ENCODE results near the gene DNAAF8.

DNAAF8 gene

DNA sequence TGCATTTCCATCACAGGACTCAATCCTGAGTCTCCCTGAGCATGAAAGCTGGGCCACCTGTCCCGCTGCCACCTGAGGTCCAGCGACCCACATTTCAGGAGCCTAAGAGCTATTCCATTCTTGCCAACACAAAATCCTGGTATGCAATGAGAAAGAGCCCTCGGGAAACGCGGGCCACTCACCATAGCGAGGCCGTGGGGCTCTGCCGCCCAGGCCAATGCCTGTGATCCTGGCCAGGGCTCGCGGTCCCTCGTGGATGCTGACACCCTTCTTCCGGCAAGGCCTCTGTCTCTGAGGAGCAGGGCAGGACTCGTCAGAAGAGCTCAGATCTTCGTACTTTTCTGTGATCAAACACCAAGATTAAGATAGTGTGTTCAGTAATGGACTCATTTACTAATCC, 29.4 kb upstream of the DNAAF8 start:
- no peak for FAIRE-seq
- TF ChIP-seq POLR2AphosphoS5 (IDR thresholded peaks at IDR 0.05; ENCODE audit: low read depth, low read length) (no peak), TAF1 (IDR thresholded peaks at IDR 0.05; ENCODE audit: borderline replicate concordance, low read depth, low read length) (no peak), POLR2A (IDR thresholded peaks at IDR 0.05; ENCODE audit: low read depth, low read length) (no peak)
- no peak for DNase-seq (ENCODE audit: insufficient read length)

DNA sequence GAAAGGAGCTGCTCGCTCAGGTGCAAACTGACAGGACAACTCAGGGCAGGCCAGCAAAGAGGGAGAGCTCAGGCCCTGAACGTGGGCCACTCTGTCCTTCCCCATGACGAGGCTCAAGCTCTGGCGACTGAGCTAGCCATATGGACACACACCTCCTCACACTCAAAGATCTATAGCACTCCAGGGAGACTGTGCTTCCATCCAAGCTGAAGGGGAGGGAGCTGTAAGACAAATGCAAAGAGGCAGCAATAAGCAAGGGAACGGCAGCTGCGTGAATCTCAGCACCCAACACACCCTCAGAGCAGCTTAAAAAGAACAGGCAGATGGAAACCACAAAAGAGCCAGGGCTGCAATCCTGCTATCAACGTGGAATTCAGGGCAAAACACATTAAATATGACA, 27.5 kb upstream of the DNAAF8 start:
- DNase-seq (ENCODE audit: insufficient read length) (no peak), FAIRE-seq (no peak)
- TF ChIP-seq POLR2A (IDR thresholded peaks at IDR 0.05; ENCODE audit: low read depth, low read length) (no peak), POLR2AphosphoS5 (IDR thresholded peaks at IDR 0.05; ENCODE audit: low read depth, low read length) (no peak), TAF1 (IDR thresholded peaks at IDR 0.05; ENCODE audit: borderline replicate concordance, low read depth, low read length) (no peak)

DNA sequence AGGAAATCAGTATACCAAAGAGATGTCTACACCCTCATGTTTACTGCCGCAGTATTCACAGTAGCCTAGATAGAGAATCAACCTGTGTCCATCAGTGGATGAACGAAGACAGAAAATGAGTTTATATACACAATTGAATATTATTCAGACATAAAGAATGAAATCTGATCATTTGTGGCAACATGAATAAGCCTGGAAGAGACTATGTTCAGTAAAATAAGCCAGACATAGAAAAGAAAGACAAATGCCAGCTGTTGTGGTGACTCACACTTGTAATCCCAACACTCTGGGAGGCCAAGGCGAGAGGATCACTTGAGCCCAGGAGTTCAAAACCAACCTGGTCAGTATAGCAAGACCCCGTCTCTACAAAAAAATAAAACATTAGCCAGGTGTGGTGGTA, 24.9 kb upstream of the DNAAF8 start:
- no peak for DNase-seq (ENCODE audit: insufficient read length)
- FAIRE-seq, result no peak
- TF ChIP-seq POLR2AphosphoS5 (IDR thresholded peaks at IDR 0.05; ENCODE audit: low read depth, low read length) (no peak), TAF1 (IDR thresholded peaks at IDR 0.05; ENCODE audit: borderline replicate concordance, low read depth, low read length) (no peak), POLR2A (IDR thresholded peaks at IDR 0.05; ENCODE audit: low read depth, low read length) (no peak)

DNA sequence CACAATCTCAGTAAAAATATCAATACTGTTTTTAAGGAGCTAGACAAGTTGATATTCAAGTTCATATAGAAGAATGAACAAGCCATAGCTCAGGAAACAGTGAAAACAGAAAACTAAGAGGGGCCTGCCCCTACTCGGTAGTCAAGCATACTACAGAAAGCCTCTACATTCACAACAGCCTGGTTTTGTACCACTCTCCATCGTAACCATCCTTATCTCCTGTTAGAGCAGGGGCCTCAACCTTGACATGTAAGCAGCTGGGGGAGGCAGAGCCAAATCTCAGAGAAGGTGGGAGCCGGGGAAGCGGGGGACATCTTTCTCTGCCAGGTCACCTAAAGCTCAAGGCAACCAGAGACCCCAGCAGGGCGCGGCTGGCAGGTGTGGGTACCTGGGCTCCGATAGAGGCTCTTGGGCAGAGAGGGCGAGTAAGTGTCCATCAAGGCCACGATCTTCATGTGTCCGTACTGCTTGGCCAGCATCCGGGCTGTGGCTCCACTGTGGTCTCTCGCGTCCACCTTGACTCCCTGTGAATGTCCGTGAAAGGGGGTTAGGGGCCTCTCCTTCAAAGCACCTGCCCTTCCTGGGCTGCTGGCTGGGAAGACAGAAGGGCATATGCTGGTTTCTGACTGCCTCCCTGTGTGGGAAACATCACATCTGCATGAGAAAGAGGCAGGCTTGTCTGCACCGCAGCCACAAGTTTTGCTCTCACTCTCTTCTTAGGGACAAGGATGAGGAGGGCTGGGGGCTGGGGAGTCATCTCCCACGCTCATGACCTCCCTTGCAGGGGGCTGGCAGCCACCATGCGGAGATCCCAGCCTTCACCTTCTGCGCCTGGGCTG, 20.5 kb upstream of the DNAAF8 start:
- DNase-seq (ENCODE audit: insufficient read length), result no peak
- no peak for FAIRE-seq
- TF ChIP-seq TAF1 (IDR thresholded peaks at IDR 0.05; ENCODE audit: borderline replicate concordance, low read depth, low read length) (no peak), POLR2A (IDR thresholded peaks at IDR 0.05; ENCODE audit: low read depth, low read length) (no peak), POLR2AphosphoS5 (IDR thresholded peaks at IDR 0.05; ENCODE audit: low read depth, low read length) (no peak)

DNA sequence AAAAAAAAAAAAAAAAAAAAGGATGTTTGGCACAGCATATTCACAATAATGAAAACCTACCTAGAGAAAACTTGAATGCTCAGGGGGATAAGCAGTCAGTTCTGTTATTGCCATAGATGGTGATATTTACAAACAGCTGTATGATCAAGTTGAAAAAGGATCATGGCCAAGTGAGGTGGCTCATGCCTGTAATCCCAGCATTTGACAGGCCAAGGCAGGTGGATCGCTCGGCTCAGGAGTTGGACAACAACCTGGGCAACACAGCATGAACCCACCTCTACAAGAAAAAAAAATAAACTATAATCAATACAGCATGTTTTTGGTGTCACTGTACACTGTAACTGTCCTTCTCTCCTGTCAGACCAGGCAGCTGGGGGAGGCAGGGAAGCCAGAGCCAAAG, 19.3 kb upstream of the DNAAF8 start:
- no peak for TF ChIP-seq TAF1 (IDR thresholded peaks at IDR 0.05; ENCODE audit: borderline replicate concordance, low read depth, low read length)
- DNase-seq (ENCODE audit: insufficient read length) (no peak), FAIRE-seq (no peak)

DNA sequence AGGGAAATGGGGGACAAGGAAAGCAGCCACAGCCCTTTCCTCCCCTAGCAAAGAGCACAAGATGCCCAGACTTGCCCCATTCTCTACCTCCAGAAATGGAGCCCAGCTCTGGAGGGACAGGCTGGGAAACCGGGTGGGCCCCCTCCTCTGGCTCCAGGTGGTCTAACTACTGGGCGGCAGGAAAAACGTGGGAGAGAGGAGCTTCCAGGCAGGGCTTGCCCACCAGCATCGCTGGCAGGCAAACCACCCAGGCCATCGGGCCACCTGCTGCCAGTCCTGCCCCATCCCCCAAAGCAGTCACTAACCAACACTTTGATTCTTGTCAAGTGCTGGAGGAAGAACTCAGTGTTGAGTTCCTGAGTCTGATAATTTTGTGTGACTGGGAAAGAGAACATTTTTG, 15.9 kb upstream of the DNAAF8 start:
- FAIRE-seq, result no peak
- TF ChIP-seq TAF1 (IDR thresholded peaks at IDR 0.05; ENCODE audit: borderline replicate concordance, low read depth, low read length), result no peak
- no peak for TF ChIP-seq POLR2A (IDR thresholded peaks at IDR 0.05; ENCODE audit: low read depth, low read length)
- no peak for TF ChIP-seq POLR2AphosphoS5 (IDR thresholded peaks at IDR 0.05; ENCODE audit: low read depth, low read length)

DNA sequence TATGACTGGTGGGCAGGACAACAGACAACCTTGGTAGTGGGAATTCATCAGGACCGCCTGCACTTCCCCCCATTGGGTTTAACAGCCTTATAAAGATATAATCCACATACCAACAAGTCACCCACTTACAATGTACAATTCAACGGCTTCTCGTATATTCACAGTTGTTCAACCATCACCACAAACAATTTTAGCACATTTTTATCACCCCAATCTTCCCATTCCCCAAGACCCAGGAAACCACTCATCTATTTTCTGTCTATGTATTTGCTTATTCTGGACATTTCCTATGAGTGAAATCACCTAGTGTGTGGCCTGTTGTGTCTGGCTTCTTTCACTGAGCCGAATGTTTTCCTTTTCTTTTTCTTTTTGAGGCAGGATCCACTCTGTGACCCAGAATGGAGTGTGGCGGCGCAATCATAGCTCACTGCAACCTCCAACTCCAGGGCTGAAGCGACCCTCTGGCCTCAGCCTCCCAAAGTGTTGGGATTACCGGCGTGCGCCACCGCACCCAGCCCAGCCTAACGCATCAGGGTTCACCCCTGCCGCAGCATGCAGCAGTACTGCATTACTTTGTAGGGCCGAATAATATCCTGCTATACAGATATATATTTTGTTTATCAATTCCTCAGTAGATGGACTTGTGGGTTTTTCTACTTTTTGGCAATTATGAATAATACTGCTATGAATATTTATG, 11.1 kb upstream of the DNAAF8 start:
- TF ChIP-seq POLR2A (IDR thresholded peaks at IDR 0.05; ENCODE audit: low read depth, low read length) (no peak), TAF1 (IDR thresholded peaks at IDR 0.05; ENCODE audit: borderline replicate concordance, low read depth, low read length) (no peak), POLR2AphosphoS5 (IDR thresholded peaks at IDR 0.05; ENCODE audit: low read depth, low read length) (no peak)
- no peak for DNase-seq (ENCODE audit: insufficient read length)
- FAIRE-seq, result peak; percentile 5

More for the DNA sequence above, 15.9 kb upstream of the DNAAF8 start:
- DNase-seq (ENCODE audit: insufficient read length), result no peak

DNA sequence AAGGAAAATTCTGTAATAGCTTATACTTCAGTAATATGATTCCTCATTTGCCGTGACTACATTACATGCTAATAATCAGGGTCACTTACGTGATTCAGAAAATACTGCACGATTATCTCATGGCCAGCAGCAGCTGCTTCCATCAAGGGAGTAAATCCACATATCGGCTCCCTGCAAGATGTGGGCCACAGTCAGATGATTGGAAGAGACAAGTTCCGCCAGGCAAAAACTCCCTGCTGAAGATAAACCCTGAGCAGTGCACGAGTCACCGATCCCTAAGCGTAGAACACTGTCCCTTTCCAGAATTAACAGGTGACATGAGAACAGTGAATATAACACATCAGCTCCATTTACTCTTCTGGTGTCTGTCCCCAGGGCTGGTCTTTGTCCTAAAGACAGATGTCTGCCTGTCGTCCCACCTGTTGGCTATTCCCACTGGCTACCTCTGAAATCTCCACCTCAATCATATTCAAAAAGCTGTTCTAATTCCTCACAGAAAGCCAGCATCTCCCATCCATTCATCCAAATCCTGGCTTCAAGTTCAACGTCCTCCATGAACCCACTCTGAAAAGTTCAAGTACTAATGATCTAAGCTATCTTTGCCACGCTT, 9.6 kb upstream of the DNAAF8 start:
- DNase-seq (ENCODE audit: insufficient read length) (no peak), FAIRE-seq (no peak)
- TF ChIP-seq TAF1 (IDR thresholded peaks at IDR 0.05; ENCODE audit: borderline replicate concordance, low read depth, low read length) (no peak), POLR2AphosphoS5 (IDR thresholded peaks at IDR 0.05; ENCODE audit: low read depth, low read length) (no peak), POLR2A (IDR thresholded peaks at IDR 0.05; ENCODE audit: low read depth, low read length) (no peak)

DNA sequence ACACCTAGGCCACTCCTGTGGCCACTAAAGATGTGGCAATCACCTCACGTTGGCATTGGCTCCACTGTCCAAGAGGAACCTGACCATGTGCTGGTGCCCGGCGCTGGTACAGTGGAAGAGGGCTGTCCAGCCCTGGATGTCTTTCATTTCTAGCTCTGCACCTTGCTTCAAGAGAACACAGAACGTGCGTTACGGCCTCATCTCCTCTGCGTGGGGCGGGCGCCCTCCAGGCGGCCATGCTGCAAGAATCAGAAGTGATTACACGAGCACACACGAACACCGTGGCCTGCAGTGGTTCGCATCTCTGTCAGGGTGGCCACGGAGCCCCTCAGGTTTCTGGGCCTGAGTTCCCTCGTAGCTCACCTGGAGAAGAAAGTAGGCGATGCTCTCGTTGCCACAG, 7.7 kb upstream of the DNAAF8 start:
- no peak for FAIRE-seq
- no peak for DNase-seq (ENCODE audit: insufficient read length)
- TF ChIP-seq TAF1 (IDR thresholded peaks at IDR 0.05; ENCODE audit: borderline replicate concordance, low read depth, low read length), result no peak
- no peak for TF ChIP-seq POLR2A (IDR thresholded peaks at IDR 0.05; ENCODE audit: low read depth, low read length)
- no peak for TF ChIP-seq POLR2AphosphoS5 (IDR thresholded peaks at IDR 0.05; ENCODE audit: low read depth, low read length)

DNA sequence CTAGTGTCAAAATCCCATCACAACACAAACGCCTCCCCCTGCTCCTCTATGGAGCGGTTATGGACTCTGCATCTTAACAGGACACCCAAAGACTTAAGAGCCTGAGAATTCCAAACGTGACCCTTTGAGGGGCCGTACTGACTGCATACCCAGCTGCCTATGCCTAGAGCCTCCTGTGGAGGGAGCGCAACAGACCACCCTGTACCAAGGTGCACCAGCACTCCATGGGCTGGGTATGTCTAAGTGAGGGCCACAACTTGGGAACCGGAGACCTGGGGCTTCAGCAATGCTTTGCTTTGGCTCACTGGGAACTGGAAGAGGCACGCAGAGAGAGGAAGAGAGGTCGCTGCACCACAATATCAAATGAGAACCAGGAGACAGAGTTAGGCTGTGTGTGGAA, 5.7 kb upstream of the DNAAF8 start:
- TF ChIP-seq POLR2AphosphoS5 (IDR thresholded peaks at IDR 0.05; ENCODE audit: low read depth, low read length) (no peak), POLR2A (IDR thresholded peaks at IDR 0.05; ENCODE audit: low read depth, low read length) (no peak), TAF1 (IDR thresholded peaks at IDR 0.05; ENCODE audit: borderline replicate concordance, low read depth, low read length) (no peak)
- FAIRE-seq, result no peak
- no peak for DNase-seq (ENCODE audit: insufficient read length)

DNA sequence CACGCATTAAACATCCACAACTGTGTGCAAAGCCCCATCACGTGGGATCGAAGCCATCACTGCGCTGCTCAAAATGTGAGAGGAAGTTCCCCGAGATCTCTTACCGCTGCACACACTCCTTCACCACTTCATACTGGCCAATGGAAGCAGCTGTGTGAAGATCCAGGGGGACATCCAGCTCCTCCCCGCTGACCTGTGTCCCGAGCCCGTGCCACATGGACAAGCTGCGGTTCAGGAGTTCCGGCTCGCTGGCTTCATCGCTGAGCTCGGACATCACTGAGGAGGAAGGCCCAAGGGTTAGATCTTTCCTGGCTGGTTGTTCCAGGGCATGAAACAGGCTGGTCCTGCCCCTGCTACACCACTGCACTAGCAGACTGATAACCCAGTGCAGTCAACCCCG, 4.5 kb upstream of the DNAAF8 start:
- DNase-seq (ENCODE audit: insufficient read length) (no peak), FAIRE-seq (no peak)
- TF ChIP-seq POLR2A (IDR thresholded peaks at IDR 0.05; ENCODE audit: low read depth, low read length) (no peak), TAF1 (IDR thresholded peaks at IDR 0.05; ENCODE audit: borderline replicate concordance, low read depth, low read length) (no peak), POLR2AphosphoS5 (IDR thresholded peaks at IDR 0.05; ENCODE audit: low read depth, low read length) (no peak)
